Raji (cell line): ENCODE data around the gene PLEKHO1.

Experiments
- POLR2A ChIP-seq: IDR thresholded peaks from 2 replicates; pipeline ENCODE4 v1.6.1; 2011; ENCODE audit warnings: low read depth, low read length, control low read depth; ENCODE audit not compliant: insufficient read depth

Gene PLEKHO1

GRCh38 chr1:150149271-150150132 lies at the start of gene PLEKHO1:
Gene PLEKHO1 (plus strand): TSS chr1:150149916. CDS start chr1:150150258, 342 bp downstream.
- no peak for TF ChIP-seq POLR2A

DNA sequence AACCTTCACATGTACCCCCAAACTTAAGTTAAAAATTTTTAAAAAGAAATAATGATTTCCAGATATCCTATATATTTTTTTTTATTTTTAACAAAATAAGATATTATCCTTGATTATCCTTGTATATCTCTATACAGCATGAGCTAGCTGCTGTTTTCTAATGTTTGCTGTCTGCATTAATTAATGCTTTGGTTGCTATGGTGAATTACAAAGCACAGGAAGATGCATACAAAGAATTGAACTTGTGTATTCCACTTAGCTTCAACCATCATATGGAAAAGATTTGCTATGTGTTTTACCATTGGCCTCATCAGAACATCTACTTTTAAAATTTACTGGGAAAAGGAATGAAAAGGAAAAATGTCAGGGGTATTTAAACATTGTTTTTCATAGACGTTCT lies 46.7 kb upstream of the PLEKHO1 start:
- TF ChIP-seq POLR2A, result no peak

- TF ChIP-seq POLR2A, result no peak
These were observed 43.4 kb upstream of the PLEKHO1 start for GRCh38 chr1:150106341-150106740.

DNA sequence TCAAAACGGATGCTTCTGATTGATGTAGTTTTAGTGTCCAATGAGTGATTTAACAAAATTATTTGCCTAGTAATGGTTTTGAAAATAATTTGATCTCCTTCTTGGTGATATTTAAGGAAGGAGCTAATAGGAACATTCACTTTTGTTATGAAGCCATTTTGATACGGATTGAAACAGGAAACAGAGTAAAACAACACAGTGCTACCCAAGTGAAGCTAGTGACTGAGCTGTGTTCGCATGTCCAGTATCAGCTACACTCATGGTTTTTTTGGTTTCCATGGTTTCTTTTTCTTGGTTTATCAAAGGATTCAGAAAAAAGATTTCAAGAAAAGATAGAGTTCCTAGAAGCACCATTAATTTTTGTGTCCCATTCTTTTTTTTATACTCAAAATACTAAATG lies 40.1 kb upstream of the PLEKHO1 start:
- TF ChIP-seq POLR2A, result no peak

DNA sequence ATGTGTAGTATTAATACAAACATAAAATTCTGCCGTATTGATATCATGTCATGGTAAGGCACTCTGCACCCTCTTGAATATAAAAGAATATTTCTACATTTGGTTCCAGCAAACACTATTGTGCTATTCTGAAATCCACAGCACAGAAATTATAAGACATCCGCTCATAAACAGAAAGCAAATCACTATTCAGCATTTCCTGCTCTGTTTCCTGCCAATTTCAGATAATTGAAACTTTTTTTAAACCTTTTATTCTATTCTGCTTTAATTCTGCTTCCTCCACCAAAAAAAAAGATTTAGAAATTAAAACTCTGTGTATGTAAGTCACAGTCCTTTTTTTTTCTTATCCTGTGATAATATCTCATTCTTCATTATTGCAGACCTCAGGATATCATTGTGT lies 39.6 kb upstream of the PLEKHO1 start:
- no peak for TF ChIP-seq POLR2A

GRCh38 chr1:150111670-150112069 lies 38.0 kb upstream of the PLEKHO1 start:
- no peak for TF ChIP-seq POLR2A

GRCh38 chr1:150115121-150115520 lies 34.6 kb upstream of the PLEKHO1 start:
- no peak for TF ChIP-seq POLR2A

DNA sequence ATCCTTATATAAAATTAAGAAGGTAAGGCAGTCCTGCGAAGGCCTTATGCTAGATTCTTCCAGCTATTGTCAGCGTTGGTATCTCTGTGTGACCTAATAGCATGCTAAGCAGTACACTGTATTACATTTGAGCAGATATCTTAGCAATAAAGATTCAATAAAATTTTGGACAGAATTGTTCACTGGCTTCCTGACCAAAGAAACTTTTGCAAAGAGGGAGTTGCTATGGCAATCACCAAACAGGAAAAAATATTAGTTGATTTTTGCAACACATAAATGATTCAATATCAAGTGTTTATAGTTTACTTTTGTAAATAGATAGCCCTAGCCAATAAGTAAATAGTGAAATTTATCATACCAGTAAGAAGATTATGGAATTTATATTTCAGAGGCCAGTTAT lies 31.0 kb upstream of the PLEKHO1 start:
- TF ChIP-seq POLR2A, result no peak

DNA sequence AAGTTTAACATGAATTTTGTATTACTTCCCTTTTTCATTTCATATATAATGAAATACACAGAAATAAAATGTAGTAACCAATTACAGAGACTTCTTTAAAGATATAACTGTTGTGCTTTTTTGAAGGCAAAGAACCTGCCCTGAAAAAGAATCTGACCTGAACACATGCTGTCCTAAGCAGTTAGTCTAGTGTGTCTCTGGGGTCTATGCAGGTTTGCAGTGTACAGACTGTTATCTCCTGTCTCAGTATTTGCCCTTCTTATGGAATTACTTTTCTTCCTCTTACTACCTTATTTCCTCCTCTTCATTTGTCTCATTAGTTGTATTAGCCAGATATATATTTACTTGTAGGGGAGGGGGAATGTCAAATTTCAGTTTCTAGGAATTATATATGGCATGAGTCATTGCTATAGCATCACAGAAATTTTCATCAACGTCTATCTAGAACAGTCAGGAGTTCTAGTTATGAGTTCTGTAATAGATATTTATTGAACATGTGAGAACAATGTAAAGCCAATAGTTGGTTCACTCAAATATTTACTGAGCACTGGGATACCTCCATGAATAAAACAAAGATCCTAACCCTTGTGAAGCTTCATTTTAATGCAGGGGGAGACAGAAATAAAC lies 28.4 kb upstream of the PLEKHO1 start:
- TF ChIP-seq POLR2A, result no peak

GRCh38 chr1:150126811-150127210 lies 22.9 kb upstream of the PLEKHO1 start:
- TF ChIP-seq POLR2A, result no peak

DNA sequence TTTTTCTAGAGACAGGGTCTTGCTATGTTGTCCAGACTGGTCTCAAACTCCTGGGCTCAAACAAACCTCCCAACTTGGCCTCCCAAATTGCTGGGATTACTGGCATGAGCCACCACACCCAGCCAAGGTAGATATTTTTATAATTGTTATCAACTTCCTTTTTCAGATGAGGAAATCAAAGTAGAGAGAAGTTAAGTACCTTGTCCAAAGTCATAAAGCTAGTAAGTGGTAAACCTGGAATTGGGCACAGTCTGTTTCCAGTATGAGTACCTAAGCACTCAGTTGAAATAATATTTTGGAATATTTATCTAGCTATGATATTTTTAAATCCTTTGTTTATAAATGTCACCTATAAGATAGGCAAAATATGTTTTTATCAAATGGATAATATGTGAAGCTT lies 22.3 kb upstream of the PLEKHO1 start:
- no peak for TF ChIP-seq POLR2A

GRCh38 chr1:150127868-150128267 lies 21.8 kb upstream of the PLEKHO1 start:
- no peak for TF ChIP-seq POLR2A

- no peak for TF ChIP-seq POLR2A
These were observed 17.3 kb upstream of the PLEKHO1 start for GRCh38 chr1:150132372-150132771.

DNA sequence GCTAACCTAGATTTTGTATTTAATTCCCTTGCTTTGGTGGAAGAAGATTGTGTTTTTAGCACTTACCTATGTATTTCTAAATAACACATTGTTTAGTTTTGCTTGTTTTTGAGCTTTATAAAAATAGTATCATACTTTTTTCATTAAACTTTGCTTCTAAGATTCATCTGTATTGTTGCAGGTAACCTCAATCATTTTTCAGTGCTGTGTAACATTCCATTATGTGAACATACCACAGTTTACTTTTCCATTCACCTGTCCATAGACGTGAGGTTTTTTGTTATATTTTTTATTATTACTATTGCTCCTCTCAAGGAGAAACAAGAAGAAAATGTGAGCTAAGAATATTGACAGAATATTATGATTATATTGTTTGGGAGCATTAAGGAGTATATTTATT lies 15.2 kb upstream of the PLEKHO1 start:
- no peak for TF ChIP-seq POLR2A

DNA sequence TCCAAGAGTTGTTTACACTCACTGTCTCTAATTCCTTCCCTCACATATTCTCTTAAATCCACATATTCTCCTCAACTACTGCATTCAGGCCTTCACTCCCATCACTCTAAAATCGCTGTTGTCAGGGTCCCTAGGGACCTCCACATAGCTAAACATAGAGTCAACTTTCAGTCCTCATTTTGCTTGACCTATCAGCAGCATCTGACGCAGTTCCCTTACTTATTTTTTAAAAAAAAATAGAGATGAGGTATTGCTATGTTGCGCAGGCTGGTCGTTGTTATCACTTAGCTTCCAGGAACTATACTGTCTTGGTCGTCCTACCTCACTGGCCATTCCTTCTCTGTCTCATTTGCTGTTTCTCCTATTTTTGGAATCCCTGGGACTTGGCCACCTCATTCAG lies 11.7 kb upstream of the PLEKHO1 start:
- TF ChIP-seq POLR2A, result no peak

DNA sequence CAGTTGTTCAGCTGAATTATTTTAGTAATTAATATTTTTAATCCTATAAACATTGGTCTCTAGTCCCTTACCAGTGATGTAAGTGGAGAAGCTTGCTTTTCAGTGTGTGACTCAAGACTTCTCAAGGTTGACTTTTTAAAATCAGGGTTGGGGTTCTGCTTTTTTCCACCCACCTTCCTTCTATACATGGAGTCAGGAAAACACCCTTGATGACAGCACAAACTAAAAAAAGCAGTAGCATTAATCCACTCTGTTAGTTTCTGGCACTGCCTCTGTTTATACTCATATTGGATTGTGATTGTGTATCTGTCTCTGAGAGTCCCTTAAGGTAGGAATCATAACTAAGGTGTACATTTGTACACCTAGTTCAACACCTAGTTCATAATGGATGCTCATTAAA lies 8.3 kb upstream of the PLEKHO1 start:
- TF ChIP-seq POLR2A, result no peak
